GM21717 (cell line): ENCODE measurements around the gene LTBP1.
"Not testable (repeated sequence)": the region's sequence is repeated elsewhere in the genome, so short reads cannot be mapped to it uniquely, and the experiment has no call there.

Experiments used
- ATAC-seq: cut with Tn5 transposase; IDR thresholded peaks from one replicate; pipeline ENCODE4 v1.9.1; 2021; ENCODE audit warnings: mild to moderate bottlenecking, moderate library complexity; ENCODE audit not compliant: unreplicated experiment

The LTBP1 gene, protein sequence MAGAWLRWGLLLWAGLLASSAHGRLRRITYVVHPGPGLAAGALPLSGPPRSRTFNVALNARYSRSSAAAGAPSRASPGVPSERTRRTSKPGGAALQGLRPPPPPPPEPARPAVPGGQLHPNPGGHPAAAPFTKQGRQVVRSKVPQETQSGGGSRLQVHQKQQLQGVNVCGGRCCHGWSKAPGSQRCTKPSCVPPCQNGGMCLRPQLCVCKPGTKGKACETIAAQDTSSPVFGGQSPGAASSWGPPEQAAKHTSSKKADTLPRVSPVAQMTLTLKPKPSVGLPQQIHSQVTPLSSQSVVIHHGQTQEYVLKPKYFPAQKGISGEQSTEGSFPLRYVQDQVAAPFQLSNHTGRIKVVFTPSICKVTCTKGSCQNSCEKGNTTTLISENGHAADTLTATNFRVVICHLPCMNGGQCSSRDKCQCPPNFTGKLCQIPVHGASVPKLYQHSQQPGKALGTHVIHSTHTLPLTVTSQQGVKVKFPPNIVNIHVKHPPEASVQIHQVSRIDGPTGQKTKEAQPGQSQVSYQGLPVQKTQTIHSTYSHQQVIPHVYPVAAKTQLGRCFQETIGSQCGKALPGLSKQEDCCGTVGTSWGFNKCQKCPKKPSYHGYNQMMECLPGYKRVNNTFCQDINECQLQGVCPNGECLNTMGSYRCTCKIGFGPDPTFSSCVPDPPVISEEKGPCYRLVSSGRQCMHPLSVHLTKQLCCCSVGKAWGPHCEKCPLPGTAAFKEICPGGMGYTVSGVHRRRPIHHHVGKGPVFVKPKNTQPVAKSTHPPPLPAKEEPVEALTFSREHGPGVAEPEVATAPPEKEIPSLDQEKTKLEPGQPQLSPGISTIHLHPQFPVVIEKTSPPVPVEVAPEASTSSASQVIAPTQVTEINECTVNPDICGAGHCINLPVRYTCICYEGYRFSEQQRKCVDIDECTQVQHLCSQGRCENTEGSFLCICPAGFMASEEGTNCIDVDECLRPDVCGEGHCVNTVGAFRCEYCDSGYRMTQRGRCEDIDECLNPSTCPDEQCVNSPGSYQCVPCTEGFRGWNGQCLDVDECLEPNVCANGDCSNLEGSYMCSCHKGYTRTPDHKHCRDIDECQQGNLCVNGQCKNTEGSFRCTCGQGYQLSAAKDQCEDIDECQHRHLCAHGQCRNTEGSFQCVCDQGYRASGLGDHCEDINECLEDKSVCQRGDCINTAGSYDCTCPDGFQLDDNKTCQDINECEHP (N-terminal part only)

DNA sequence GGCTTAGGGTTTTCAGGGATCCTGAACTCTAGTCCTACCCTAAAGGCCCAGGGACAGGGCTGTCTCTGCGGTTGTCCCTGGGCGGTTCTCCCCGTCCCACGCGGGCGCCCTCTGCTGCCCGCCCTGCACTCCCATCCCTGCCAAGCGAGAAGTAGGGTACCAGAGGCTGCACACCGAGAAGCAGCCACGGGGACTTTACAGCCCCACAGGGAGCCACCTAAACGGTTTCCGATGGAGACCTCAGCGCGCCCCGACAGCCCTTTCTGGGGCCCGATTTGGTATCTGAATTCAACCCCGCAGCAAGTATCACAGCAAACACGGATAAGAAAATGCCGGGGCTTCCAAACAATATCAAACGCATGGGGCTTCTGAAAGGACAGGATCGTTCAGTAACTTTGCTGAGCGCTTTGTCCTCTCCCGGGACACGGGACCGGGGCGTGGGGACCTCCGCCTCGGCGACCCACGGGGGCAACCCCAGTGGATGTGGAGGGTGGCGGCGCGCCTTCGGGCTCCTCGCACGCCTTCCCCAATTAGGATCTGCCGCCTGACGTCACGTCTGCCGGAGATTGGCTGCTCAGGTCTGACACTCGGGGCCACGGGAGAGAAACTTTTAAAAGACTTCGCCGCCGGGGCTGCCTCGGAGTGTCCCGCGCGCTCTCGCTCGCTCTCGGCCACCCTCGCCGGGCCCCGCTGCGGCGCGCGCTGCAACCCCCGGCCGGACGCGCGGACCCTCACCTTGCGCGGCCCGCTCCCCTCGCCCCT lies at the start of gene LTBP1:
TSS of gene LTBP1 (plus strand) at position 640 of the 762 bp plus-strand sequence. CDS start 372 bp downstream, outside the sequence.
- ATAC-seq: peak; percentile 74

DNA sequence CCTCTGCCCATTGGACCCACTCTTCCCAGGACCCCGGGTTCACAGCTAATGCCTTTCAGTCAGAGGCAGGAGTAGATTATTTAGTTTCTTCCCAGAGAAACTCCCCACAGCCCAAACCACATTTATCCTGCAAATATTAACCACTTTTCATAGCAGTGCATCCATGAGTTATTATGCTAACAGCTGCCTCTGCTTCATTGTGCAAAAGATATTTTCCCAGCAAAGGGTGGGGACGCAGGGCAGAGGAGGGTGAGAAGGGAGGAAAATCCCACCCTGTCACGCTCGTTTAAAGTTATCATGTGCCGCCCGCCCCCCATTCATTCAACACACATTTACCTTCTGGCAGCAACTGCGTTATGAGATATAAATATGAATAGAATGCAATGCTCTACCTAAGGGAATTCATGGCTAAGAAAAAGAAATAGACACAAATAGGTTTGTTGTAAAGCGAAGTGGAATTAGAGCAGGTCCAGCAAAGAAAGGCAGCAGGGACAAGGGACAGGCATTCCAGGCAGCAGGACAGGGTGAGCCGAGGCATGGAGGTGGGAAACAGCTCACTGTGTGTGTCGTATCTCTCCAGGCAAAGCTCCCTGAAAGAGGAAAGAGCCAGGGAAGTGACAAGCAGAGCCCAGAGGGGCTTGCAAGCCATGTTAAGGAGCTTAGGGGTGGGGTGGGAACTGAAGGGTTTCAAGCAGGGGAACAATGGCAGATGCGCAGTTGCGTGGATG lies 46.3 kb upstream of the LTBP1 start:
- ATAC-seq: no peak

DNA sequence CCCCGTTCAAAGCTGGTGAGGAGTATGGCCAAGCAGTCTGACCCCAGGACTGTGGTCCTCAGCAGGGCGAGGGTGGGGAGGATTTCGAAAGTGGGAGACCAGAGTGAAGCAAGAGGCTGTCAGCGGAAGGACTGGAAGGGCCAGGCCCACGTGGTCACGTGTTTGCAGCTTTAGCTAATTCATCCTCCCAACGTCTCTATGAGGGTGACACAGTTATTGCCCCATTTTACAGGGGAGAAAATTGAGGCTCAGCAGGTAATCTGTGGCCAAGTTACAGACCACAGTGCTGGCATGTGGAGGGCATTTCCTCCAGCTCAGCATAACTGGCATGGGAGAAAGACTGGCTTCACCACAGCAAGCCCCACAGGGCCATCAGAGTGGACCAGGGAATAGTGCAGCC lies 45.4 kb upstream of the LTBP1 start:
- ATAC-seq: no peak

DNA sequence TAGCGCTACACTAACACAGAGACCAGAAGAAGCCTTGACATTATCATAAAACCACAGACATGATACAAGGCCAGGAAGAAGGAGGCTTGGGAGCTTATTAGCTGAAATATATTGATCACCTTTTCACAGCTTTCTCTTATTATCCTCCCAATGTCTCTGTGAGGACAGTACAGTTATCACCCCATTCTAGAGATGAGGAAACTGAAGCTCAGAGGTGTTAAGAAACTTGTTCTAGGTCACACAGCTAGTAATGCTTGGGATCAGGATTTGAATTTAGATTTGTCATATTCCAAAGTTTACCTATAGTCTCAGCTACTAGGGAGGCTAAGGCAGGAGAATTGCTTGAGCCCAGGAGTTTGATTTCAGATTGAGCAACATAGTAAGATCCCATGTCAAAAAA lies 44.6 kb upstream of the LTBP1 start:
- ATAC-seq: no peak

DNA sequence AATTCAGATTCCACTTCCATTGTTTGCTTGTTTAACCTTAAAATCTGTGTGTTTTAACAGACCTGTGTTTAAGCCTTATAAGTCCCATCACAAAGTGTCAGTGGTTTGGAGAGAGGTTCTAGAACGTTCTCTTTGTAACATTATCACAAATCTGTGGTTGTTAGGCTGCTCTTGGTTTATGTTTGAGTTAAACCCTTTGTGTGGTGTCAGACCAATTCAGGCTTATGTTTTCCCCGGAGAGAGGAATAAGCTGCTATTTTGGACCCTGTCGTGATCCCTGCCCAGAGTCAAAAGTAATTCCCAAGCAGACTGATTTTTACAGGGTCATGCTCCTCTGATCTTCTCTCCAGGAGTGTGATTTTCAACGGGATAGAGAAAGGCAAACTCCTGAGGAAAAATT lies 43.8 kb upstream of the LTBP1 start:
- no peak for ATAC-seq

DNA sequence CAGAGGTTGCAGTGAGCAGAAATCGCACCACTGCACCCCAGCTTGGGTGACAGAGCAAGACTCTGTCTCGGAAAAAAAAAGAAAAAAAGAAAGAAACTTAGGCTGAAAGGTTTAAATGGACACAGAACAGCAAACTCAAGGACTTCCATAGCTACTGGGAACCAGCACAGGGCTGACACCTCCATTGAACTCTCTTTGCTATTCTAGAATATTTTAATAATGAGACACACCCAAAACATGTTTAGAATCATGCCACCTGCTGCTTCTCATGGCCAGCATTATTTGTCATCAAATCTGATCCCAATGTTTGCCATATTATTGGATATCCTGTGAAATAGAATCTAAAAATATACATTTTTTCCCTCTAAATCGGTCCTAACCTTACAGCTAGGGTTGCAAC lies 42.7 kb upstream of the LTBP1 start:
- no peak for ATAC-seq

DNA sequence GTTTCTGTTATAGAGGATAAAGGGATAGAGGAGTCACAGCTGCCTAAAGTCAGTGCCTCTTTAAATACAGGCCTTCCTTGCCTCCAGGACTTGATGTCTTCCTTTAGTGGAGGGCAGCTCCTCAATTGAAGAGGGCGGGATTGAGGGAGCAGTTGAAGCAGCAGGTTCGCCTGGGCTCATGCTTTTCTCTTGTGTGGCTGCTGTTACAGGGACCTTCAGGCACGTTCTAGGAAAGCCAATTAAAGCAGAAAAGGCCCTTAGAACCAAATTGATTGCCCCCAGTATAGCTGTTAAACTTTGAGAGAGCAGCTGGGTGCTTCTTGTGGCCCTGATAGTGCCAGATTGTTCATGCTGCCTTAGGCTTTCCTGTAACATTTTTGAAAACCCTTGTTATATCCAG lies 42.0 kb upstream of the LTBP1 start:
- no peak for ATAC-seq

DNA sequence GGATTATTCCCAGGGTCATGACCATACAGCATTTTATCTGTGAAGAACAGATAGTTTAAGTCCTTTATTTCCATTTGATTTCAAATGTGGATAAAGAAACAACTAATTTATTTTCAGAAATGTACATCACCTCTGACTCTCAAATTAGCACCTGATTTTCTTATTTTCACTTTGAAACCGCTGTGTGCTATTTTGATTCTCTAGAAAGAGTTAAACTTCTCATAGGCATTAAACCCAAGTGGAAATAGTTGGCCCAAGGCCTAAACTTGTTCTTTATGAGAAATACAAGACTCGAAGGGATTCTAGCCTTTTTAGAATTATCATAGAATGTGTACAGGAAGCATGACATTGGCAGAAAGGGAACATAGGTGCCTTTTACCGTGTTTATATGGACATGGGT lies 41.5 kb upstream of the LTBP1 start:
- ATAC-seq: peak; percentile 44

DNA sequence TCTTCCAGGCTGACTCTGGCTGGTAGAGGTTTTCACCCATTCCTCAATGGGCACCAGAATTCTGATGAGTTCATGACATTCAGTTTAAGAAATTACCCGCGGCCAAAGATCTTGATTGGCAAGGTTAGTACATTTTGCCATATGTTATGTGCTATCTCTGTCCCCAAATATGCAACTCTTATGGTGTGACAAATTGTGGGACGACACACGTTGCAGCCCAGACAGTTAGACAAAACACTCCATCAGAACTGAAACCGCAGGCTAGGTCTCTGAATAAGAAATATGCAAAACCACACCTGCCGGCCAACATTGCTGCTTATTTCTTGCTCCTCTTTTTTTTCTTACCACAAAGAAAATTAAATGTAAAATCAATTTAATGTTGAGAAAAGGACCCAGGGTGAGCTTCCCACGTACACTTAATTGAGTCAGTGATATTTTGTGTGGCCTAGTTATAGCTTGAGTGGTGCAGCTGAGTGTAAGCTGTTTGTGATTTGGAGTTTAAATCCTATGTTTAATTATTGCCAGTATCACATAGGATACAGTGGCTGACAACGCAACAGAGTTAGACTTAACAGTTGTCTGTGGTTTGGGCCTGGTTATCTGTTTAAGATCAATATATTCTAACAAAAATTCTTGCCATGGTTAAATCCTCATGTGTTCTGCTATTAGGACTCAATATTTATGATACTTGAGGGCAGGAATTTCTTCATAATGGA lies 35.7 kb upstream of the LTBP1 start:
- ATAC-seq: peak; percentile 93

DNA sequence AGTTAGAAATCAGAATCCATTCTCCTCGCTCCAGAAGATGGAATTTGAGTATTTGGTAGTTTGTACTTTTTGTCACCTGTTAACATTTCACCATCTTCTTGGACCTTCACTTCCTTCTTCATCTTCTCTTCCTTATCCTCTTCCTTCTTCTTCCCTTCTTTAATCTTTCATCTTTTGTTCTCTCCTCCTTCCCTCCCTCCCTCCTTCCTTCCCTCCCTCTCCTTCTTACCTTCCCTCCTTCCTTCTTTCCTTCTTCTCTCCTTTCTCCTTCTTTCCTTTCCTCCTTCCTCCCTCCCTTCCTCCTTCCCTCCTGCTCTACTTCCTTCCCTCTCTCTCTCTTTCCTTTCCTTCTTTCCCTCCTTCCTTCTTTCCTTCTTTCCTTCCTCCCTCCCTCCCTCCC lies 31.1 kb upstream of the LTBP1 start:
- no peak for ATAC-seq

DNA sequence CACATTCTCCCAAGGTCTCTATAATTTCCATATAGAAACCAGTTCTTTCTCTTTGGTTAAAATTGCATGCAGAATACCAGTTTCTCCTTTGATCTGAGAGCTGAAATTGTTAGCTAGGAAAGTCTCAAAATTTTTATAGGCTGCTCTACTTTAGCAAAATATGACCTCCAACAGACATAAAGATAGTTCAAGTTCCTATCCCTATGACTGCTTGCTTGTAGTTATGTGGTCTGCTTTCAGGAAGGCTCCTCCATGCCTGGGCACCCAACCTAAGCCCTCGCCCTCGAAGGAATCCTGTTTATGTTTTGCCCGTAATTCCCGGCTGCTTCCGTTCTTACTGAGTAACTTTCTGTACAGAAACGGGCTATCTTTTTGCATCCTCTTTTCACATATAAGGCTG lies 28.0 kb upstream of the LTBP1 start:
- no peak for ATAC-seq

DNA sequence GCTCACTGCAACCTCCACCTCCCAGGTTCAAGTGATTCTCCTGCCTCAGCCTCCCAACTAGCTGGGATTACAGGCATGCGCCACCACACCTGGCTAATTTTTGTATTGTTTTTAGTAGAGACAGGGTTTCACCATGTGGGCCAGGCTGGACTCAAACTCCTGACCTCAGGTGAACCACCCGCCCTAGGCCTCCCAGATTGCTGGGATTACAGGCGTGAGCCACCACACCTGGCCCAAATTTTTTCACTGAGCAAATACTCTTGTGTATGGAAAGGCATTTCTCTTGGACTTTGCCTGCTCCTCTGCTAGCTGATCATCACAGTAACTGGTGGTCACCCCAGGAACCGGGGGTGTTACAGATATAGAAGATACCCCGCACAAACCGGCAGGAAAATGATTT lies 26.9 kb upstream of the LTBP1 start:
- ATAC-seq: not testable (repeated sequence)

DNA sequence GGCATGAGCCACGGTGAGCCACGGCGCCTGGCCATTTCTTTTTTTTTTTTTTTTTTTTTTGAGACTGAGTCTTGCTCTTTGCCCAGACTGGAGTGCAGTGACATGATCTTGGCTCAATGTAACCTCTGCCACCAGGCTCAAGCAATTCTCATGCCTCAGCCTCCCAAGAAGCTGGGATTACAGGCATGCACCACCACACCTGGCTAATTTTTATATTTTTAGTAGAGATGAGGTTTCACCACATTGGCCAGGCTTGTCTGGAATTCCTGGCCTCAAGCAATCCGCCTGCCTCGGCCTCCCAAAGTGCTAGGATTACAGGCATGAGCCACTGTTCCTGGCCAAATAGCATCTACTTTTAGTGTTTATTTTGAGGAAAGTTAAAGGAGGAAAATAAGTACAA lies 25.3 kb upstream of the LTBP1 start:
- ATAC-seq: not testable (repeated sequence)

DNA sequence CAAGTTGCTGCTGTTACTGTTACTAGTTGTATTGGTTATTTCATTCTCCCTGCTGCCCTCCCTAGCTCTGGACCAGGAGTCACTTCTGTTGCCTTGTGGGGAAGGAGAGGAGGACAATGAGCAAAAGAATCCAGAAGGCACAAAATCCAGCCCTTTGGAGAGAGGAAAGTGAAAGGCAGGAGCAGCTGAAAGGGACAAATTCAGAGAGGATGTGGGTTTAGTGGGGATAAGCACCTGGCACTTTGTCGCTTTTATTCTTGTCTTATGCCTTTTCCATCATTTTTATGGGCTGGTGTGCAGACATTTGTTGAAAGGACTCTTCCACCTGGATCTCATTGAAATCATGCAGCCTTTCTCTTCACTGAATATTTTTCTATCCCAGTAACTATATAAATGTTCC lies 24.3 kb upstream of the LTBP1 start:
- ATAC-seq: no peak

DNA sequence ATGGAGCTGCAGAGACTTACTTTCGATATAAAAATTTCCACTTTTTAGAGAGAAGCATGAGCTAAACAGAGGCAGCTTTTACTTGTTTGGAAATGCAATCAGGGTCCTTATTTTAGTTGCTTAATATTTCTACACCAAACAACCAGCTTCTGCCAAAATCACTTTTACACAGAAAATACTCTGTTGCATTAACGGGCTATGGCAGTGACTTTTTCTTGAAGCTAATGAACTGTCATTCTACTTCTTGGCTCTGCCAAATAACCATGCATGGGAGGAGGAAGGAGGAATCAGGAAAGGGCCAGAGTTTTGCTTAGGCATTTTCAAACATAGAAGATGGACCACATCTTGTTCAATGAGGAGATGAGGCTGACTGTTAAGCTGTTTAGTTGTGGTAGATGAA lies 23.6 kb upstream of the LTBP1 start:
- ATAC-seq: no peak

DNA sequence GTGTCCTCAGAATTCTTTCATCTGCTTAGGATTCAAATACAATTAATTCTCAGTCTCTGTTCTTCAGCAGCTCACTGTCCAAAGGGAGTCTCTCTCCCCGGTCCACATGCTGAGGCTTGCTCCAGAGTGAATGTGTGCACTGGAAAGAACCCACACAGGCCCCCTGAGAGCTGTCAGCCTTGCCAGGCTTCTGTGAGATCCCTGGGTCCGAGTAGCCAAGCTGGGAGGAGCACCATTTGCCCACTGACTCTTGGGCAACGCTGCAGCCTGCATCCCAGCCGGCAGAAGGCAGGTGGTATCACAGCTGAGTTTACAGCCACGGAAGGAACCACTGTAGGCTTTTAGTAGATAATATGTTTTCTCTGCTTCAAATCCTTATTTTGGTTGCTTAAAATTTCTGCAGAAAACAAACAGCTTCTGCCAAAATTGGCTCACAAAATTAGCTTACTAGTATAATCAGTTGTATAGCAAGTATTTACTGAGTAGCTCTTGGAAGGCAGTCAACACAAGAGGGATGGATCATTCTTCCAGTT lies 21.4 kb upstream of the LTBP1 start:
- ATAC-seq: no peak

DNA sequence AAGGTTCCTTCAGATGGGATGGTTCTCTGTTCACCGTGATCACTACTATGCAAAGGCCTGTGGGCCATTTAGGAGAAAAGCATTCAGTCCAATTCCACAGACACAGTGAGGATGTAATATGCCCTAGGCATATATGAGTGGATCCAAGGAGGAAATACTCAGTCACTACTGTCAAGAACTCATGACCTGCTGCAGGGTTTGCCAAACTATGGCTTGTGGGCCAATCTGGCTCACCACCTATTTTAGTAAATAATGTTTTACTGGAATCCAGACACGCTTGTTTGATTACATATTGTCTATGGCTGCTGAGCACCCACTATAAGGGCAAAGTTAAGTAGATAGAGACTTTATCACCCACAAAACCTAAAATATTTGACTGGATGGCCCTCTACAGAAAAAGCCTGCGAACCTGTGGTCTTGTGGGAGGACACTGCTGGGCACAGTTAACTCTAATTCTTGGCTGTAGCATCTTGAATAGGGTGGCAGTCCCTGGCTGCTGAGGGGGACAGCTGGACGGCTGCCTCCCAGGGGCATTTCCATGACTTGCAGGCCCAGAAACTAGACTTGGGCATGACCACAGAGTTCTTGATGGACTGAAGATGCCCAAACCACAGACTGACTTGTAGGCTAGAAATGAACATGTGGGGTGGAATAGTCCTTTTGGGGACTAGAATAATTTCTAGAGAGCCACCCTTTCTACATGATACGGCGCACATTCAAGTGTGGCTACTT lies 20.6 kb upstream of the LTBP1 start:
- no peak for ATAC-seq

DNA sequence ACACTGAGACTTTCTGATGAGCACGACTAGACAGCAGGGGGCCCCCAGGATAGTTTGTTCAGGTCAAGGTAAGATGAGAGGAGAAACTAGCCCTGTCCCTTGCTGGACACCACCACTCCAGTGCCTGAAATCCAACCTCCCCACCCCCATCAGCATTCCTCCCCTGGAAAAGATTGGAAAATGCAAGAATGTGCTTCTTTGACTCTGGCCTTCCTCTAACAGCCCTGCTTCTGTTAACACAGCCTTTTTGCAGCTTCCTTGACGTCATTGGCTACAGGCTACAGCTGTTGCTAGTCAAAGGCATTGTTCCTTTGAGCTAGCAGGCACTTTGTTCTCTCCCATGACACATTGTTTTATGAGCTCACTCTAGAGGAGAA lies 20.1 kb upstream of the LTBP1 start:
- no peak for ATAC-seq
